DOHH2 (cell line): Measurements from ENCODE around the gene PLCB4.

ENCODE experiments used
- CTCF ChIP-seq: fragments of 200-600 bp; sonication (generic); IDR thresholded peaks from one replicate; pipeline ENCODE4 v1.5.1; 2014; ENCODE audit warnings: antibody characterized with exemption, mild to moderate bottlenecking, low read depth, low read length; ENCODE audit not compliant: poor library complexity, severe bottlenecking
- EZH2phosphoT487 ChIP-seq: fragments of 200-600 bp; sonication (generic); IDR thresholded peaks from 2 replicates; pipeline ENCODE4 v1.6.1; 2017; ENCODE audit warnings: borderline replicate concordance, mild to moderate bottlenecking, antibody characterized with exemption, low read length, moderate library complexity, mixed read lengths

- TF ChIP-seq CTCF (no peak), EZH2phosphoT487 (no peak)
Observed at GRCh38 chr20:9363673-9364072, 294.8 kb downstream of the PLCB4 start.
